Gastroesophageal sphincter (tissue), 4 donors: ENCODE data around the gene NBDY. TPM values are rescaled to one million over a fixed set of nuclear protein-coding genes. Genes with fewer than 3 reads are reported as not detected.
A peak's percentile ranks its signal among the peaks of the same experiment; 100 is the strongest.
"Not testable (repeated sequence)": the region's sequence is repeated elsewhere in the genome, so short reads cannot be mapped to it uniquely, and the experiment has no call there.

Experiments used
- ATAC-seq: fragments of 150-250 bp; one replicate; pipeline ENCODE4 v1.9.1; 2016; ENCODE audit warnings: mild to moderate bottlenecking, moderate library complexity
- H3K27ac ChIP-seq, 4 donors: fragments of 200-600 bp; sonication (generic) in 3 of 4; 1 replicate in 3 of 4; 2 replicates in 1 of 4; pipeline ENCODE4 v1.5.1; 2016 to 2019
- H3K27me3 ChIP-seq: fragments of 200-600 bp; sonication (generic); one replicate; pipeline ENCODE4 v1.5.1; 2019
- H3K36me3 ChIP-seq, 2 donors: fragments of 200-600 bp; sonication (generic); one replicate each; pipeline ENCODE4 v1.5.1; 2019; ENCODE audit warnings: control low read depth in 1 of 2
- H3K4me1 ChIP-seq, 3 donors: fragments of 200-600 bp; sonication (generic); 1 replicate in 2 of 3; 2 replicates in 1 of 3; pipeline ENCODE4 v1.5.1; 2016 to 2019; ENCODE audit warnings: control low read depth in 2 of 3
- H3K4me3 ChIP-seq, 2 donors: fragments of 200-600 bp; sonication (generic); one replicate each; pipeline ENCODE4 v1.5.1; 2019; ENCODE audit warnings: mild to moderate bottlenecking in 1 of 2, moderate library complexity in 1 of 2
- H3K9me3 ChIP-seq, 3 donors: fragments of 200-600 bp; sonication (generic); one replicate each; pipeline ENCODE4 v1.5.1; 2017 to 2019; ENCODE audit warnings: control low read depth in 2 of 3
- CTCF ChIP-seq, 4 experiments: fragments of 200-600 bp in 2 of 4; fragments of 450-650 bp in 2 of 4; sonication (generic) in 1 of 4; IDR thresholded peaks; one replicate each; pipeline ENCODE4 v1.5.1; 2017 to 2019; ENCODE audit warnings: antibody characterized with exemption in 4 of 4, mild to moderate bottlenecking in 2 of 4, moderate library complexity in 2 of 4
- EP300 ChIP-seq: sonication (generic); formaldehyde crosslinking; IDR thresholded peaks from one replicate; pipeline ENCODE4 v1.6.1; 2017; ENCODE audit warnings: antibody characterized with exemption, mild to moderate bottlenecking
- POLR2A ChIP-seq, 2 donors: fragments of 450-650 bp; IDR thresholded peaks; one replicate each; pipeline ENCODE4 v1.6.1; 2017; ENCODE audit warnings: antibody characterized with exemption in 2 of 2, mild to moderate bottlenecking in 2 of 2, moderate library complexity in 1 of 2
- POLR2AphosphoS5 ChIP-seq: sonication (generic); formaldehyde crosslinking; IDR thresholded peaks from one replicate; pipeline ENCODE4 v1.6.1; 2017; ENCODE audit warnings: antibody characterized with exemption
- WGBS, 2 donors: methylation state at CpG; one replicate each; pipeline ENCODE4 v1.1.5; 2018; ENCODE audit warnings: low coverage in 1 of 2; 5-methylcytosine and 5-hydroxymethylcytosine counted together
- total RNA-seq, 4 donors: library from RNA; depleted of rRNA; stranded (reverse); fragments of >200 nt; gene quantifications; one replicate each; pipeline ENCODE4 v1.1.0, GENCODE V29; 2016

The NBDY gene
- total RNA-seq, 4 donors from 2014 or later = 6.6 to 16.0 (median 12.0) TPM

GRCh38 chrX:56764153-56764974, 35.3 kb downstream of the NBDY start:
- ATAC-seq = peak; percentile 59
- Histone ChIP-seq H3K27ac (peak overlapping the region in 3 of 4 donors; percentile 4 to 90 (median 89)), H3K9me3 (no peaks in the 10 kb centered on the region), H3K4me1 (peaks cover 0 to 26% (median 20%) of the 10 kb centered on the region in 3 donors), H3K4me3 (no peak overlapping the region), H3K36me3 (peaks cover 0 to 5% of the 10 kb centered on the region in 2 donors), H3K27me3 (no peaks in the 10 kb centered on the region)
- TF ChIP-seq CTCF (IDR thresholded peaks at IDR 0.05) (peak in 3 of 4 experiments; percentile 45 to 74 (median 55)), POLR2AphosphoS5 (peak; percentile 31), POLR2A (IDR thresholded peaks at IDR 0.05) (no peak)
- WGBS, 2 donors = no CpG with 5 or more reads among the region's 20 CpGs

- Histone ChIP-seq H3K36me3 (peaks cover 0 to 5% of the 10 kb centered on the region in 2 donors), H3K4me1 (peaks cover 0 to 26% (median 20%) of the 10 kb centered on the region in 3 donors), H3K27ac (peak overlapping the region in 2 of 4 donors; percentile 4 to 90), H3K27me3 (no peaks in the 10 kb centered on the region), H3K4me3 (no peak overlapping the region), H3K9me3 (no peaks in the 10 kb centered on the region)
- no peak for ATAC-seq
- TF ChIP-seq POLR2AphosphoS5 = no peak
- no peak for TF ChIP-seq EP300
- TF ChIP-seq POLR2A (IDR thresholded peaks at IDR 0.05) = no peak
- no peak for TF ChIP-seq CTCF (IDR thresholded peaks at IDR 0.05)
- 53 to 74% methylated on average over 5 to 10 of the region's 15 CpGs for WGBS, 2 donors
Observed at GRCh38 chrX:56764975-56765791, 36.1 kb downstream of the NBDY start.

GRCh38 chrX:56765811-56766553, 36.9 kb downstream of the NBDY start:
- no peak for ATAC-seq
- no peak for TF ChIP-seq CTCF (IDR thresholded peaks at IDR 0.05)
- TF ChIP-seq POLR2A (IDR thresholded peaks at IDR 0.05) = no peak
- no peak for TF ChIP-seq EP300
- no peak for TF ChIP-seq POLR2AphosphoS5
- Histone ChIP-seq H3K36me3 (peaks cover 0 to 5% of the 10 kb centered on the region in 2 donors), H3K4me3 (no peak overlapping the region), H3K27ac (peak overlapping the region in 1 of 4 donors; percentile 90), H3K27me3 (no peaks in the 10 kb centered on the region), H3K4me1 (peaks cover 0 to 26% (median 20%) of the 10 kb centered on the region in 3 donors), H3K9me3 (no peaks in the 10 kb centered on the region)
- WGBS, 2 donors = 60 to 100% methylated on average over 1 to 3 of the region's 8 CpGs

GRCh38 chrX:56766554-56767347, 37.7 kb downstream of the NBDY start:
- Histone ChIP-seq H3K4me3 (no peak overlapping the region), H3K27ac (peak overlapping the region in 2 of 4 donors; percentile 71 to 81), H3K36me3 (peaks cover 0 to 5% of the 10 kb centered on the region in 2 donors), H3K4me1 (peaks cover 0 to 26% (median 20%) of the 10 kb centered on the region in 3 donors), H3K9me3 (no peaks in the 10 kb centered on the region), H3K27me3 (no peaks in the 10 kb centered on the region)
- no peak for ATAC-seq
- 93 to 95% methylated on average over 4 to 5 of the region's 16 CpGs for WGBS, 2 donors
- no peak for TF ChIP-seq POLR2AphosphoS5
- no peak for TF ChIP-seq POLR2A (IDR thresholded peaks at IDR 0.05)
- no peak for TF ChIP-seq CTCF (IDR thresholded peaks at IDR 0.05)

GRCh38 chrX:56767348-56768119, 38.5 kb downstream of the NBDY start:
- 43% methylated on average over 1 of the region's 45 CpGs; no CpG with 5 or more reads in 1 of the 2 donors for WGBS, 2 donors
- peak; percentile 65 for ATAC-seq
- H3K36me3 ChIP-seq, H3K4me3 ChIP-seq, H3K9me3 ChIP-seq, H3K27me3 ChIP-seq: not testable (repeated sequence)
- peaks cover 0 to 26% (median 20%) of the 10 kb centered on the region in 3 donors for H3K4me1 ChIP-seq
- H3K27ac ChIP-seq = peak overlapping the region in 2 of 4 donors; percentile 71 to 81

GRCh38 chrX:56768120-56768660, 39.1 kb downstream of the NBDY start:
- ATAC-seq = peak; percentile 62
- no CpG with 5 or more reads among the region's 24 CpGs for WGBS, 2 donors
- H3K4me3 ChIP-seq, H3K36me3 ChIP-seq, H3K9me3 ChIP-seq, H3K27me3 ChIP-seq, H3K27ac ChIP-seq: not testable (repeated sequence)
- H3K4me1 ChIP-seq = peaks cover 0 to 25% (median 20%) of the 10 kb centered on the region in 3 donors
